Mesendoderm (in vitro differentiated cells): ENCODE results near the gene UGT1A9.
A peak's percentile ranks its signal among the peaks of the same experiment; 100 is the strongest.
"Not testable (repeated sequence)": the region's sequence is repeated elsewhere in the genome, so short reads cannot be mapped to it uniquely, and the experiment has no call there.

Experiments
- DNase-seq: peaks from one replicate; pipeline ENCODE4 v3.0.0; 2013
- H2AK5ac ChIP-seq: 2 replicates; pipeline ENCODE4 v1.6.1; 2013; ENCODE audit warnings: low read length, inconsistent platforms
- H2BK120ac ChIP-seq: 2 replicates; pipeline ENCODE4 v1.6.1; 2013; ENCODE audit warnings: low read depth, mild to moderate bottlenecking, low read length, moderate library complexity, mixed read lengths
- H2BK15ac ChIP-seq: replicated peaks from 2 replicates; pipeline ENCODE4 v1.6.1; 2013; ENCODE audit warnings: low read depth, mild to moderate bottlenecking, moderate library complexity
- H2BK5ac ChIP-seq: 2 replicates; pipeline ENCODE4 v1.6.1; 2013; ENCODE audit warnings: low read length, inconsistent platforms
- H3K18ac ChIP-seq: 2 replicates; pipeline ENCODE4 v1.6.1; 2013; ENCODE audit warnings: mild to moderate bottlenecking, low read length, mixed read lengths
- H3K23ac ChIP-seq: one replicate; pipeline ENCODE4 v1.6.1; 2013; ENCODE audit warnings: low read length
- H3K27ac ChIP-seq: 2 replicates; pipeline ENCODE4 v1.5.1; 2013; ENCODE audit warnings: low read depth, mild to moderate bottlenecking, inconsistent platforms, low read length, moderate library complexity
- H3K27me3 ChIP-seq: 2 replicates; pipeline ENCODE4 v1.6.1; 2013; ENCODE audit warnings: low read length, control low read depth, mild to moderate bottlenecking, inconsistent platforms; ENCODE audit not compliant: insufficient read depth, poor library complexity
- H3K36me3 ChIP-seq: 2 replicates; pipeline ENCODE4 v1.6.1; 2013; ENCODE audit warnings: low read length, inconsistent platforms; ENCODE audit not compliant: control insufficient read depth, insufficient read depth
- H3K4ac ChIP-seq: one replicate; pipeline ENCODE4 v1.6.1; 2013; ENCODE audit warnings: low read depth, mild to moderate bottlenecking, low read length, moderate library complexity
- H3K4me1 ChIP-seq: 2 replicates; pipeline ENCODE4 v1.6.1; 2013; ENCODE audit warnings: low read depth, low read length, inconsistent platforms; ENCODE audit not compliant: control insufficient read depth
- H3K4me2 ChIP-seq: 2 replicates; pipeline ENCODE4 v1.6.1; 2013; ENCODE audit warnings: low read length
- H3K4me3 ChIP-seq: 2 replicates; pipeline ENCODE4 v1.5.1; 2013; ENCODE audit warnings: mild to moderate bottlenecking, low read length
- H3K56ac ChIP-seq: one replicate; pipeline ENCODE4 v1.6.1; 2013; ENCODE audit warnings: low read length
- H3K79me1 ChIP-seq: 2 replicates; pipeline ENCODE4 v1.6.1; 2013; ENCODE audit warnings: low read length, inconsistent platforms
- H3K79me2 ChIP-seq: 2 replicates; pipeline ENCODE4 v1.6.1; 2013; ENCODE audit warnings: mild to moderate bottlenecking, low read length; ENCODE audit not compliant: control insufficient read depth, insufficient read depth
- H3K9ac ChIP-seq: 2 replicates; pipeline ENCODE4 v1.6.1; 2013; ENCODE audit warnings: low read length, inconsistent platforms
- H4K5ac ChIP-seq: one replicate; pipeline ENCODE4 v1.6.1; 2013; ENCODE audit warnings: low read length
- H4K8ac ChIP-seq: one replicate; pipeline ENCODE4 v1.6.1; 2013; ENCODE audit warnings: low read depth, mild to moderate bottlenecking, control low read depth, low read length, moderate library complexity
- whole genome bisulfite sequencing: extraction: QIAGEN DNeasy Blood & Tissue Kit; methylation state at CpG from one replicate; pipeline ENCODE4 v1.1.7; 2013; ENCODE audit warnings: low lambda C conversion rate, missing lambda C conversion rate; ENCODE audit not compliant: insufficient coverage; ENCODE audit errors: extremely low coverage; 5-methylcytosine and 5-hydroxymethylcytosine counted together

The UGT1A9 gene

DNA sequence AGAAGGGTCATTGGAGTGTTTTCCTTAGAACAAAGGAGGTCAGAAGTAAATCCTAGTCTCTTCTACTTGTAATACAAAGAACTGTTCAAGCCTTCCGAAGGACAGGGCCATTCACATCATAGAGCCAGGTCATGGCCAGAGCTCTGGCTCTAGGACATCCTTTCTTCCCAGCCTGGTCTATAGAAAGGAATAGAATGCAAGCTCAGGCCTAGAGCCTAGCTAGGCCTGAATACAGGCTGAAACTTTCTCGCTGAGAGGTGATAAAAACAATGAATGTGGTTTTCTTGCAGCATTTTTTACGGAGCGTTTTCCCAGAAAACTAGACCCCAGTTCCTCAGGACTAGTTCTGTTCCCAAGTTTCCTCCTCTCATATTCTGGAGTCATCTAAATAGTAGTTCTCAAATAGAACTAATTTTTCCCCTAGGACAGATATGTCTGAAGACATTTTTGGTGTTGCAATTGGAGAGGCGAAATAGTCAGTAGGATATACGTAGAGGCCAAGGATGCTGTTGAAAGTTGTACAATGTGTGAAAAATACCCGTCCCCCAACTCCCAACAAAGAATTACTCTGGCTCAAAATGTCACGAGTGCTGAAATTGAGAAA is 27.8 kb downstream of the UGT1A9 start:
- H3K9ac ChIP-seq, result no peak overlapping the region
- H2BK120ac ChIP-seq, result peak overlapping the region; percentile 36
- H3K18ac ChIP-seq, result peak overlapping the region; percentile 70
- no peak for DNase-seq
- no peaks in the 10 kb centered on the region for H3K79me1 ChIP-seq
- no peaks in the 10 kb centered on the region for H3K4me1 ChIP-seq
- H2AK5ac ChIP-seq, result no peak overlapping the region
- no peak overlapping the region for H3K56ac ChIP-seq
- H4K8ac ChIP-seq, result no peak overlapping the region
- H4K5ac ChIP-seq, result no peak overlapping the region
- H3K23ac ChIP-seq, result no peak overlapping the region
- H3K27me3 ChIP-seq, result no peaks in the 10 kb centered on the region
- no peak overlapping the region for H3K27ac ChIP-seq
- no peak overlapping the region for H2BK5ac ChIP-seq
- no peak overlapping the region for H2BK15ac ChIP-seq
- H3K4me3 ChIP-seq, result no peak overlapping the region
- no peaks in the 10 kb centered on the region for H3K79me2 ChIP-seq
- H3K4me2 ChIP-seq, result no peak overlapping the region
- H3K36me3 ChIP-seq, result no peaks in the 10 kb centered on the region
- no CpG with 5 or more reads among the region's 8 CpGs for WGBS
- H3K4ac ChIP-seq, result no peak overlapping the region

DNA sequence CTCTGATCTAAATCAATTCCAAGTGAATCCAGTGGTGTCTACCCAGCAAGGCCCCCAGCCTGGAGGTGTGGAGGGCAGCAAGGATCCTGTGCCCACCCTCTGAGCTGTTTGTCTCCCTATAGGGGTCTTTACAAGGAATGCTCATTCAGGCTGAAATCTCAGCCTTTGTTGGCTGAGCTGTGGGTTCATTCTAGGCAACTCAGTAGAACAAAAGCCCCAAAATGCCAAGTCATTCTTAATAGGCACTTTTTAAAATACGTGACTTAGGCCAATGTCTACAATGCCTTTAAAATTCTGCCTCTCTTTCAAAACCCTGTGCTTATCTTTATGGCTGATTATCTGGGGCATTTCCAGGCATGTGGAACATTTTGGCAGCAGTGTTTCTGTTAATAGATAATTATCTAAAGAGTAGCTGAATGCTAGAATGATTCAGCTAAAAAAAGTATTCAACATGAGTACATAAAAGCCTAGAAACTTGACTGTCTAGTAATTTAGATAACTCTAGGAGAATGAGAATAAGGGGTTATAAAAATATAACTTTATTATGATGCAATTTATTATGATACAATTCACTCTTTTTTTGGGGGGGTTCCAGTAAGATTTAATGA is 28.4 kb downstream of the UGT1A9 start:
- no peak overlapping the region for H3K27ac ChIP-seq
- WGBS, result no CpG with 5 or more reads among the region's 1 CpG

DNA sequence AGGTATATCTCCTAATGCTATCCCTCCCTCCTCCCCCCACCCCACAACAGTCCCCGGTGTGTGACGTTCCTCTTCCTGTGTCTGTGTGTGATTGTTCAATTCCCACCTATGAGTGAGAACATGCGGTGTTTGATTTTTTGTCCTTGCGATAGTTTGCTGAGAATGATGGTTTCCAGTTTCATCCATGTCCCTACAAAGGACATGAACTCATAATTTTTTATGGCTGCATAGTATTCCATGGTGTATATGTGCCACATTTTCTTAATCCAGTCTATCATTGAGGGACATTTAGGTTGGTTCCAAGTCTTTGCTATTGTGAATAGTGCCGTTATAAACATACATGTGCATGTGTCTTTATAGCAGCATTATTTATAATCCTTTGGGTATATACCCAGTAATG is 29.1 kb downstream of the UGT1A9 start:
- H2BK5ac ChIP-seq, H3K27ac ChIP-seq, H2AK5ac ChIP-seq, H3K18ac ChIP-seq, H3K4me2 ChIP-seq, H3K36me3 ChIP-seq, H3K4me3 ChIP-seq, H3K23ac ChIP-seq, H4K5ac ChIP-seq, H3K56ac ChIP-seq, H2BK120ac ChIP-seq, H3K4me1 ChIP-seq, H4K8ac ChIP-seq, H3K79me1 ChIP-seq, H2BK15ac ChIP-seq, DNase-seq, H3K79me2 ChIP-seq, H3K9ac ChIP-seq, H3K4ac ChIP-seq, H3K27me3 ChIP-seq: not testable (repeated sequence)
- no CpG with 5 or more reads among the region's 5 CpGs for WGBS

More for the DNA sequence above, 28.4 kb downstream of the UGT1A9 start:
- no peak overlapping the region for H3K9ac ChIP-seq
- no peak overlapping the region for H3K56ac ChIP-seq
- H4K5ac ChIP-seq, result no peak overlapping the region
- DNase-seq, result peak; percentile 51
- no peak overlapping the region for H2AK5ac ChIP-seq
- no peaks in the 10 kb centered on the region for H3K79me2 ChIP-seq
- H2BK120ac ChIP-seq, result peak overlapping the region; percentile 36
- no peaks in the 10 kb centered on the region for H3K4me1 ChIP-seq
- no peak overlapping the region for H2BK5ac ChIP-seq
- H2BK15ac ChIP-seq, result no peak overlapping the region
- no peaks in the 10 kb centered on the region for H3K36me3 ChIP-seq
- H3K18ac ChIP-seq, result peak overlapping the region; percentile 70
- H3K27me3 ChIP-seq, result no peaks in the 10 kb centered on the region
- no peaks in the 10 kb centered on the region for H3K79me1 ChIP-seq
- H3K4me2 ChIP-seq, result no peak overlapping the region
- H3K23ac ChIP-seq, result no peak overlapping the region
- H3K4ac ChIP-seq, result no peak overlapping the region
- no peak overlapping the region for H3K4me3 ChIP-seq
- H4K8ac ChIP-seq, result no peak overlapping the region

DNA sequence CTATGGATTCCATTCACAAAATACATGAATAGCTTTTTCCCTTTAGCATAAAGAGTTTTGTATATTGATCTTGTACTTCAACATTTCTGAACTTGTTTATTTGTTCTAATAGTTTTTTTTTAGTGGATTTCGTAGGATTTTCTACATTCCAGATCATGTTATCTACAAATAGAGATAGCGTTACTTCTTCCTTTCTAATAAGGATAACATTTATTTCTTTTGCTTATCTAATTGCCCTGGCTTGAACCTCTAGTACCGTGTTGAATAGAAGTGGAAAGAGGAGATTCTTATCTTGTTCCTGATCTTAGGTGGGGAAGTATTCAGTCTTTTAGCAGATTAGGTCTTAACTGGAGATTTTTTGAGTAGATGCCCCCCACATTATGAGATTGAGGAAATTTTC is 30.5 kb downstream of the UGT1A9 start:
- Histone ChIP-seq H3K9ac (no peak overlapping the region), H3K4ac (no peak overlapping the region), H3K4me1 (no peaks in the 10 kb centered on the region), H3K27me3 (no peaks in the 10 kb centered on the region), H2BK15ac (no peak overlapping the region), H3K4me2 (no peak overlapping the region), H3K36me3 (no peaks in the 10 kb centered on the region), H3K18ac (no peak overlapping the region), H3K4me3 (no peak overlapping the region), H3K23ac (no peak overlapping the region), H4K8ac (no peak overlapping the region), H4K5ac (no peak overlapping the region), H3K79me1 (no peaks in the 10 kb centered on the region), H2AK5ac (no peak overlapping the region), H3K27ac (no peak overlapping the region), H2BK120ac (no peak overlapping the region), H3K79me2 (no peaks in the 10 kb centered on the region), H3K56ac (no peak overlapping the region), H2BK5ac (no peak overlapping the region)
- peak; percentile 12 for DNase-seq
- no CpG with 5 or more reads among the region's 3 CpGs for WGBS

DNA sequence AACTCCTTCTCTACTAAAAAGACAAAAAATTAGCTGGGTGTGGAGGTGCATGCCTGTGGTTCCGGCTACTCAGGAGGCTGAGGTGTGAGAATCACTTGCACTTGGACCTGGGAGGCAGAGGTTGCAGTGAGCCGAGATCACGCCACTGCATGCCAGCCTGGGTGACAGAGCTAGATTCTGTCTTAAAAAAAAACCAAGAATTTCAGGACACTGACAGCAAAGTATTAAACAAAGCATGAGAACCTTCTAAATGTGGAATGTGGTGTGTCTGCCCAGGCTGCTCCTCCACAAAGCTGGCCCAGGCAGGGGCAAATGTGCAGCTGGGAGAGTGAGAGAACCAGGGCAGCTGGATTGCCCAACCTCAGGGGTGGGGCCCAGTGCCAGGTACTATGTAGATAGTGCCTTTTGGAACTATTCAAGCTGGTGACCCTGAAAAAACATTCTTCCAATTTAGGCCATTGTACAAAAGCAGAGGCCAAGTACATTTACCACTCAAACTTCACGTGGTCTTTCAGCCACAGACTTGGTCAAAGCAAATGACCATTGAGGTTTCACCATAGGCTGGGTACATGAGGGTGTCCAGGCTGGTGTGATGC is 34.3 kb downstream of the UGT1A9 start:
- H3K79me2 ChIP-seq, result no peaks in the 10 kb centered on the region
- DNase-seq, result no peak
- H3K27ac ChIP-seq, result no peak overlapping the region
- no peak overlapping the region for H2BK120ac ChIP-seq
- no peak overlapping the region for H3K18ac ChIP-seq
- no peak overlapping the region for H4K5ac ChIP-seq
- H3K4me2 ChIP-seq, result no peak overlapping the region
- no peak overlapping the region for H2BK5ac ChIP-seq
- no CpG with 5 or more reads among the region's 4 CpGs for WGBS
- no peaks in the 10 kb centered on the region for H3K27me3 ChIP-seq
- no peak overlapping the region for H3K9ac ChIP-seq
- no peak overlapping the region for H2AK5ac ChIP-seq
- H2BK15ac ChIP-seq, result no peak overlapping the region
- H3K56ac ChIP-seq, result no peak overlapping the region
- no peak overlapping the region for H3K23ac ChIP-seq
- H3K36me3 ChIP-seq, result no peaks in the 10 kb centered on the region
- no peak overlapping the region for H3K4me3 ChIP-seq
- H3K4me1 ChIP-seq, result no peaks in the 10 kb centered on the region
- H4K8ac ChIP-seq, result no peak overlapping the region
- no peak overlapping the region for H3K4ac ChIP-seq
- no peaks in the 10 kb centered on the region for H3K79me1 ChIP-seq
